Femur (tissue), 1 donor: ENCODE results near the gene GNAT1.
A peak's percentile ranks its signal among the peaks of the same experiment; 100 is the strongest.
"Not testable (repeated sequence)": the region's sequence is repeated elsewhere in the genome, so short reads cannot be mapped to it uniquely, and the experiment has no call there.

Source experiments
- DNase-seq: peaks from one replicate; pipeline ENCODE4 v3.0.0-alpha.2; 2017

Gene GNAT1

DNA sequence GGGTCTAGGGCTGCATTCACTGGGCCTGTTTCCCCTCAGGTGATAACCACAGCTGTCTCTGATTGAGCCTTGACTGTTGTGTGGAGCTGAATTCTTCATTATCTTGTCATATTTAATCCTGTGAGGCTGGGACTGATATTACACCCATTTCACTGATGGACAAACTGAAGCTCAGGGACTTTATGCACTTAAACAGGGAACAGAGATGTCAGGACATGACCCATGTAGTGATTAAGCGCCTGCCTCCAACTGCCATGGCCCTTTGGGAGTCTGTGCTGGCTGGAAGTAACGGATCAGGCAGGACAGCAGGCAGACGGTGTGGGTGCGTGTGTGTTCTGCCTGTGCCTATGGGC is 52.1 kb downstream of the GNAT1 start:
- no peak for DNase-seq

DNA sequence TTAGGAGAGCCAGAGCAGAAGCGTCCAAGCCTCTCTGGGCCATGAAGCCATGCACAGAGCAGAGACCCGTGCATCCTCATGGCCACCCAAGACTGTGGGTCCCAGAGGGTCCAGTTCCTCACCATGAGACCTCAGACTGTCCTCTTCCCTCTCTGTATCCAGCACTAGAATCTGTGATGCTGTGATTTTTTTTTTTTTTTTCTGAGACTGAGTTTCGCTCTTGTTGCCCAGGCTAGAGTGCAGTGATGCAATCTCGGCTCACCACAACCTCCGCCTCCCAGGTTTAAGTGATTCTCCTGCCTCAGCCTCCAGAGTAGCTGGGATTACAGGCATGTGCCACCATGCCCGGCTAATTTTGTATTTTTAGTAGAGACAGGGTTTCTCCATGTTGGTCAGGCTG is 53.4 kb downstream of the GNAT1 start:
- not testable (repeated sequence) for DNase-seq

DNA sequence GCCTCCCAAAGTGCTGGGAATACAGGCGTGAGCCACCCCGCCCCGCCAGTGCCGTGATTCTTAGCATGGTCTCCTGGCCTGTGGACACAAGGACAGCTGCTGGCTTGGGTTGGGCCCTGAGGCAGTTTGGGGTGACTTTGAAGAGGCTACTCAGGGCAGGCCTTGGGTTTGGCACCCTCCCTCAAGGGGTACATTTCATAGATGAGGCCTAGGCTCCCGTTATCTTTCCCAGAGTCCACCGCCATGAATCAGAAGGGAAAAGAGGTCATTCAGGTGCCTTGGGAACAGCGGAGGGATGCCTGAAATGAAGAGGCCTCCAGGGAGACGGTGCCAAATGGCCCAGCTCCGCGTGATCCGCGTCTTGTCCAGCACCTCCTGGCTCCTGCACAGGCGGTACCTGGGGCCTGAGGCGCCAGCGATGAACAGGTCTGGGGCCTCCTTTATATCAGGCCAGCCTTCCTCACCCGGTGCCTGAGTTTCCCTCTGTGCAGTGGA is 53.9 kb downstream of the GNAT1 start:
- no peak for DNase-seq

DNA sequence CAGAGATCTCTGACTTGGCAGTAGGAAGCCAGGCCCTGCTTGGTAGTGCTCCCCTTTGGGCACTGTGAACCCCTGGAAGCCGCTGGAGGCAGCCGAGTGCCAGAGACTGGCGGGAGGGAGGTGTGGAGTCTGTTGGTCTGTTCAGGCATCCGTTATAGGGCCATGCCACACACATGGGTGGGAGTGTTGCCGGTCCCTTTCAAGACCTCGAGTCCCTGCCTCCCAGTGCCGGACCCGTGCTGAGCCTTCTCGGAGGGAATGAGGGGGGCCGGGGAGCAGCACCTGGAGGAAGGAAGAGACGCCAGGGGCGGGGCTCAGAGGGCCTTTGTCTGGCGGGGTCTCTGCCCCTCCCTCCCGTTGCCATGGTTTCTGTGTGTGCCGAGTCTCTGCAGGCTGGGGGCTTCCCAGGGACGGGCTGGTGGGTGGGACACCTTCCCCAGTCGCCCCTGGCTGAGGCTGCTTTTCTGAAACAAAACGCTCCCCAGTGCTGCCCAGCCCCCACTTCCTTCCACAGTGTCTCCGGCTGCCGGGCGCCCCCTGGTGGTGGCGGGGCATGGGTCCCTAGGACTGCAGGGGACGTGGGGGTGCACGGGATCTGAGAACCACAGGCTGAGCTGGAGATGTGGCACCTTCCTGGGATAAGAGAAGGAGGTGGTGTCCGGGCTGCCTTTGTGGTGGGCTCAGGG is 54.6 kb downstream of the GNAT1 start:
- DNase-seq, result peak; percentile 94

DNA sequence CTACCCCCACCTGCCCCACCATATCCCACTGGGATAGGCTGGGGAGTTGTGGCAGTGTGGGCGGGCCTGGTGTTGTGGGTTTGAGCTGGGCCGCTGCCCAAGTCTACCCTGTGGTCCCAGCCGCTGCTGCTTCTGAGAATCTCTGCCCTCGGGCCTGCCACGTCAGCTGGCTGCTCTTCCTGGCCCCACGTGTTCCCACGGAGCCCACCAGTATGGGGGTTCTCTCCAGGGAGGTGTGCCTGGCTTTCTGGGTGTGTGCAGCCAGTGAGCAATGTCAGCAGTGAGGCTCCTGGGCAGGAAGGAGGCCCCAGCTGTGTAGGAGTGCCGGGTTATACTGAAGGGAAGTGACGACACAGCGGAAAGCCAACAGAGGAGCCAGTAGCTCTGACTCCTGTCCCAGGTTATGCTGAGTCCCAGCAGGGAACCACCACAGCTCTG is 55.1 kb downstream of the GNAT1 start:
- peak; percentile 86 for DNase-seq
